ENCODE results near the gene FOXO3.

Gene FOXO3

DNA sequence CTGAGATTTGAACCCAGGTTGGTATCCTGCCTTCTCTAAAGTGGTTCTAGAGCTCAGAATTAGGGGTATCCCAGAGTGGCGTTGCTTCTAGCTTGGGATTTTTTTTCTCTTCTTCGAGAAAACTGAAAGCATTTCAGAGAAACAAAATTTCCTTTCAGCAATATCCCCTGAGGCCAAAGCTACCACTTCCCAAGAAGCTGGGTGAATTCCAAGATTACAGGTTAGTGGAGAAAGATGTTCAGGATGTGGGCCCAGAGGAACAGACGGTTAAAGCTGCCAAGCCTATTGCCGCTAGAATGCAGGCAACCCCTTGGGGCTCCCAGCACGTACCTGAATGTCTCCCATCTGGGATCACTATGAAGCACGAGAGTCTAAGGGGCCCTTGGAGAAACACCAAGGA, 134.1 kb downstream of the FOXO3 start:
- Histone ChIP-seq H3K27ac (no peak overlapping the region), H3K4me3 (no peak overlapping the region)

DNA sequence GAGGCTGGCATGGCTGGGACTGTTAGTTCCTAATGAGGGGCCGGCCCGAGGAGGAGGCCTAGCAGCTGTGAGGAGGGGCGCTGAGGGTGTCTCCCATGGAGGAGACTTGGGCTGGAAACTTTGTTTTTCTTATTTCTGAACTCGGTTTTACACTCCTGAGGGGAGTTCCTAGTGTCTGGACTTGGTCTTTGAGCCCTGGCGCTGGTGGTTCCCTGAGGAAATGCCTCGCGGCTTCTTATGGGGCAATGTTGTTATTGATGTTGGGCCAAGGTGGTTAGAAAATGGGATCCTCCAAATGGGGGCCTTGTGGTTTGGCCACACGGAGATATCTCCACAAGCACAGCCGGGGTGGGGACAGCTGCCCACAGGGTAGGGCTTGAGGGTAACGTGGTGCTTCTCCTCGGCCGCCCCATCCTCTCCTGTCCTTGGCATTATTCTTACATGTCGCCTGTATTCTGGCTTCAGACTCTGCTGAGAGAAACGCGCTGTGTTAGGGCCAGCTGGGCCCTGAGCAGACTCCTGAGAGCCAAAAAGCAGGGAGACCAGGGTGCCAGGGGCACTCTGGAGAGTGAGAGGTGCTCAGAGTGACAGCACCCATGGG, 136.9 kb downstream of the FOXO3 start:
- Histone ChIP-seq H3K4me3 (no peak overlapping the region), H3K27ac (peak overlapping the region in 3 of 21 experiments; percentile 16 to 78 (median 31))

DNA sequence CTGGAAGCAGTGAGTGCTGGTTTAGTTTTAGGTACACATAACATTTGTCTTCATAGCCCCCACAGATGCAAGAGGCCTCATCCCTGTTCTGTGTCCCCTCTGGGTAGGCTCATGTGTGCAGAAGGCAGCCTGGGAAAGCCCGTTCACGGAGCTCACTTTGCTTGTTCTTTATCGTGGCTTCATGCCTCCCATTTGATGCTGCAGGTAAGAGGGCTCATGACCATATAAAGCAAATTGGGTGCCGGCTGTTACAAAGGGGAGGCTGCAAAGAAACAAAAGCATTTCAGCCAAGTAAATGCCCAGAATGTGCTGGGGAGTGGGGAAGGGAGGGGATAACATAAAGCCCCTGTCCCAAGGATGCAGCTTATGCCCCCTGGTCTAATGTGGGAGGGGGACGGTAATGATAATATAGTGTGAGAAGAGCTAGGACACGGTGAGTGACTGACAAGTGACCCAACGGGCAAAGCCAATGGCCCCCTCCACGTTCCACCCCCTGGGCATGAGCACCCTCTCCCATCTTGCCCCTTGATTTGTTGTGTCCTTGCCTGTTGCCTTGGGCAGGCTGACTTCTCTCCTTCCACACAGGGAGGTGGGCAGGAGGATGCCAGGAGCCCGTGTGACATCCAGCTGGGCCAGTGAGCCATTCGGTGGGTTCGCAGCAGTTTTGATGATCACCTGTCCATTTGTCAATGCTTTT, 138.0 kb downstream of the FOXO3 start:
- Histone ChIP-seq H3K4me3 (no peak overlapping the region), H3K27ac (no peak overlapping the region)

DNA sequence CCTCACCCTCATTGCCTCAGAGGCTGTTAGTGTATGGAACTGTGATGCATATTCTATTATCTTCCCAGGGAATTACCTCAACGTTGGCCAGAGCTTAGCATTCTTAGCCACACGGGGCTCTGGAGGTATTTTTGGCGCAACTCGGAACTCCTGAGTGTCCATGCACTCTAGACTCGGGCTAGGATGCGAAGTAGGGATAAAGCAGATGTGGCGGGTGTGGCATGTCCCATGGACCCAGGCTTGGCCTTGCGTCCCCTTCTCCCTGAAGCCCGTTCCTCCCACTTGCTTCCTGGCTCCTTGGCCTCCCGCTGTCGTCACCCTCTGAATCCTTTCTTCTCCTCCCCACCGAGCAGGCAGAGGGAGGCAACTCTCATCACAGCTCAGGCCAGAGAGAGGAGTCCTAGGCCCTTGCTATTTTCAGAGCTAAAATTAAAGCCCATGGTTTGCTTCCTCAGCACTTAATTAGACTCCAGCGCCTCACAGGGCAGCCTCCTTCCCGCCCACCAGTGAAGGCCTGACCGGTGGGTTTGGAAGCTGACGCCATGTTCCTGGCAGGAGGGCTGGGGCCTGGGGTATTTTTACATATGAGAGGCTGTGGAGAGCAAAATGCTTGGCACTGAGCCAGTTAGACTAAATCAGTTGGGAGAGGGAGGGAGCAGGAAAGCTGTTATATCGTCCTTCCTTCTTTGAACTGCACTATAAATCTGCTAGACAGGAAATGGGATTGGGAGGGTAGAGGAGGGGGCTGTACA, 138.7 kb downstream of the FOXO3 start:
- no peak overlapping the region for H3K4me3 ChIP-seq
- H3K27ac ChIP-seq: peak overlapping the region in 1 of 21 experiments; percentile 69

DNA sequence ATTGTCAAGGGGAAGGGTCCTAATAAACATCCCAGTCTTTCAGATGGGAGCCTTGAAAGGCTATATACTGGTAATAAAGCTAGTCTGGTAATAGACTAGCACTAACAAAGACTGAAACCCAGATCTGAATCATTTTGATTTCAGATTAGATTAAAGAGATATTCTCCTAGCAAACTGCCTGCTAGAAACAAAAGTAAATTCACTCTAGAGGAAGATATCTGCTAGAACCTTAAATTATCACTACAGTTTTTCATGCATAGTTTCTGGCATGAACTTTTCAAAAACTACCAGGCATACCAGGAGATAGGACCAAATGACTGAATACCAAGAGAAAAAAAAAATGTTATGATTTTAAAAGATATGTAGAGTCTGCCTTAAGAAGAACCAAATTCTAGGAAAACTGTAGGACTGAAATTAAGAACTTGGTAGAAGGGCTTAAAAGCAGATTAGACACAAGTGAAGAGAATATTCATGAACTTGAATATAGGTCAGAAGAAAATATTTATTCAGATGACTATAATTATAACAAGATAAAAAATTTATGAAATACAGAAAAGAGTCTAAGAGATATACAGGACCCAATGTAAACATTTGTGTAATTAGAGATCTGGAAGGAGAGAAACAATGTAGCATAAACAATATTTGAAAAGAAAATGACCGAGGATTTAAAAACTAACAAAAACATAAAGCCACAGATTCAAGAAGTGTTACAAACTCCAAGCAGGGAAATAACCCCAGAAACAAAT, 141.6 kb downstream of the FOXO3 start:
- Histone ChIP-seq H3K4me3 (no peak overlapping the region), H3K27ac (no peak overlapping the region)

DNA sequence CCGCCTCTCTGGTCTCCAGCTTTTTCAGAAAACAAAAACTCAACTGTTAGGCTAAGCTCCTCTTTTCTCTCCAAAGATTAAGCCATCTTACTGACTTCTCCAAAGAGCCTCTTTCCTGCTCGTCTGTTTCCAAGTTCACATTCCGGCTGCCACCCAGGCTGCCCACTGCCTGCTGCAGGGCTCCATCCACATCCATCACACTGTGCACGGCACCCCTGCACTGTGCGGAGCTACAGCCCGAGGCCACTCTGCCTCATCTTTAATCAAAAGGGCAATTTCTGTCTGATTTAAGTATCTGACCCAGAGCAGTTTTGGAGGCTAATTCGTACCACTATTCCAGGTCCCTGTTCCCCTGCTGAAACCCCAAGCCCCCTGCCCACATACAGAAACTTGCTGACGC, 145.9 kb downstream of the FOXO3 start:
- H3K4me3 ChIP-seq: no peak overlapping the region
- H3K27ac ChIP-seq: no peak overlapping the region

DNA sequence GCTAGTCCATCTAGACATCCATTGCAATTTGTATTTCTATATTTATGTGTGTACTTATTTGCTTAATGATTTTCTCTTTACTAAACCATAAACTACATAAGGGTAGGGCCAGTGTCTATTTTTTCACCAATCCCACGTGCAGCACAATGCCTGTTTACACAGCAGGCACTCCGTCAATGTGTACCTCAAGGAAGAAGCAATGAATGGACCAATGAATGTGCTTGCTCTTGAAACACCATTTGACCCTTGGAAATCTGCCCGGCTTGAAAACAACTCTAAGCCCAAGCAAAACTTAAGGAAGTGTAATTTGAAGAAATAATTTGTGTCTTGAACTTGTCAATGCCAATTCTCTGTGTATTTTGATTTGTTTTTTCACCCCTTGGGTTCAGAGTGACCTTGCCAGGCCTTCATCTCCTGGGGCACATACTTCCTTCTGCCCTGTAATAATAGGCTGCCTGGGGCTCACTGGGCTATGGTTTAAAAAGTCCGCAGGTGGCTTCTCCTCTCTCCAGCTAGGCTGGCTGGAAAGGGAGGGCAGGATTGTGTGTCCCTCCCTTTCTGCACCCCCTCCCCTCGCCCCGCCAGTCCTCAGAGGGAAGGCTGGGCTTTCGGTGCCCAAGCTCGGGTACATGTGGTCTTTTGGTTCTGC, 146.7 kb downstream of the FOXO3 start:
- Histone ChIP-seq H3K27ac (no peak overlapping the region), H3K4me3 (no peak overlapping the region)

DNA sequence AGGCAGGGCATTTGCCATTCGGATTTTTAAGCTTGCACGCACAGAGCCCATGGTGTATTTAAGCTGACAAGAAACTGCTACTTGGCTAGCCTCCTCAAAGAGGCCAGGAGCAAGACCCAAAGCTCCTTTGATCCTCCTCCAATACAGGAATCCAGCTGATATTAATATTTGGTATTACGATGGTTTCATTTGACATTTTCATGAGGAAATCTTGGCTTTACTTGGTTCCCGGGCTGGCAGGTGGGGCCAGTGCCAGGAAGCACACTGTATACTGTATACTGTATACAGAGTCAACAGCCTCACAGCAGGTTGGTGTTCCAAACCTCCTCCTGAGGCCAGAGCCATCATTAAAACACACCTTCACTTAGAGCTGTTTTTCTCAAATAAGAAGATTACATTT, 149.3 kb downstream of the FOXO3 start:
- Histone ChIP-seq H3K27ac (peak overlapping the region in 1 of 21 experiments; percentile 9), H3K4me3 (no peak overlapping the region)

DNA sequence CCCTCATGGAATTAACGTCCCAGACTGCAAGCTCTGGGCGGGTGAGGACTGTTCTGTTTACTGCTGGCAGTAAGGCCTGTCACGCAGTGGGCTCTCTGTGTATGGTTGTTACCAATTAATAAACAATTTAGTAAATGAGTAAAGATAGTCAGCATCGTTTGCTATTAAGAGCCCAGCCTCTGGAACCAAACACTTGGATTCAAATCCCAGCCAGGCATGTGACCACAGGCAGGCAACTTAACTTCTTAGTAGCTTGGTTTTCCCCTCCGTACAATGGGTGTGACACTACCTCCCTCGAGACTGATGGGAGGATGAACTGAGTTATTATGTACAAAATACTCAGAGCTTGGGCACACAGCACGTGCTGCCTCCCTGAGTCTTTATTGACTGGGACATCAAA, 149.8 kb downstream of the FOXO3 start:
- Histone ChIP-seq H3K4me3 (no peak overlapping the region), H3K27ac (peak overlapping the region in 1 of 21 experiments; percentile 9)

DNA sequence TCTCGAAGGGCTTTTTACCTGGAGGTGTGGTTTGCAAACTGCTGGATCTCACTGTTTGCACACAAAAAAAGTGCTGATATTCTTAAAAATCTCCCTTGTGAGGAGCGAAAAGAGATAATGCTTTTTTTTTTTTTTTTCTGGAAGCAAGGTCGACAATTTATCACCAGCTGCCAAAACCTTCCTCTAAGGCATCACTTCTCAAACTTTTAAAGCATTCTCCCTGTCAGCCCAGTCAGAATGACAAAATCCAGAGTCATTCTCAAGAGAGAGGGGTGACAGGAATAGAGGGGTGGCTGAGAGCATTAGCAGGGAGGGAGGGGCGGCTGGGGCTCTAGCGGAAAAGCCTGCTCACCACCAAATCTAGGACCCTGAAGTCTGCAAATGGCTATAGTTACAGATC, 150.4 kb downstream of the FOXO3 start:
- H3K4me3 ChIP-seq: no peak overlapping the region
- peak overlapping the region in 1 of 21 experiments; percentile 9 for H3K27ac ChIP-seq

DNA sequence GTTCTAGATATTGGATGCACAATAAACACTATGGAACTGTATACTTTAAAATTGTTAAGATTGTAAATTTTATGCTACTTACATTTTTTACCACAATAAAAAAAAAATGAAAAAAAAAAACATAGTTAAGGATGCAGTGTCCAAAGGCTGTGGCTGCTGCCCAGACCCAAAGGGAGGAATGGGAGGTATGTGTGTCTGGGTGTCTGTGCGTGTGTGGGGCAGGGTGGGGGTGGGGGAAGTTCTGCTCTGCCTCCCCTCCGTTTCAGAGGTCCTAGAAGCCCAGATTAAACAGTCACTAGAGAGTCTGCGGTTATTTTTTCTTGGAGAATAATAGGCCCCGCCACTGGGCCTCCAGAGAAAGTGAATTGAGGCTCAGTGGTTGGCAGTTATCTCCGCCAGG, 151.1 kb downstream of the FOXO3 start:
- no peak overlapping the region for H3K27ac ChIP-seq
- no peak overlapping the region for H3K4me3 ChIP-seq

DNA sequence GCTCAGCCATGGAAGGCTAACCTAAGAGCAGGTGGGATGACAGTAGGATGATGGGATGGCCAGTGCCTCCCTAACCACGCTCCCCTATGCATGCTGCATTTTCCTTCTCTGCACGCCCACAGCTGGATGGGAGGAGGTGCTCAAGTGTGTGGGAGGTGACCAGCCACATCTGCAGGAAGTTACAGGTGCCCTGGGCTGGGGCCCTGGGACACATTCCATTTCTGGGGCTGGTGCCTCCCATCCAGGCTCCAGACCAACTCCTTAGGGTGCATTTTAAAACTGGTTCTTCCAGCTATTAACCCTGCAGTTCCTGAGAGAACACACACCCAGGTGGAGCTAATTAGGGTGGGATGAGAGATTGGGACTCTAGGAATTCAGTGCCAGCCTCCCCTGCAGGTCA, 152.2 kb downstream of the FOXO3 start:
- Histone ChIP-seq H3K27ac (peak overlapping the region in 1 of 21 experiments; percentile 31), H3K4me3 (no peak overlapping the region)

DNA sequence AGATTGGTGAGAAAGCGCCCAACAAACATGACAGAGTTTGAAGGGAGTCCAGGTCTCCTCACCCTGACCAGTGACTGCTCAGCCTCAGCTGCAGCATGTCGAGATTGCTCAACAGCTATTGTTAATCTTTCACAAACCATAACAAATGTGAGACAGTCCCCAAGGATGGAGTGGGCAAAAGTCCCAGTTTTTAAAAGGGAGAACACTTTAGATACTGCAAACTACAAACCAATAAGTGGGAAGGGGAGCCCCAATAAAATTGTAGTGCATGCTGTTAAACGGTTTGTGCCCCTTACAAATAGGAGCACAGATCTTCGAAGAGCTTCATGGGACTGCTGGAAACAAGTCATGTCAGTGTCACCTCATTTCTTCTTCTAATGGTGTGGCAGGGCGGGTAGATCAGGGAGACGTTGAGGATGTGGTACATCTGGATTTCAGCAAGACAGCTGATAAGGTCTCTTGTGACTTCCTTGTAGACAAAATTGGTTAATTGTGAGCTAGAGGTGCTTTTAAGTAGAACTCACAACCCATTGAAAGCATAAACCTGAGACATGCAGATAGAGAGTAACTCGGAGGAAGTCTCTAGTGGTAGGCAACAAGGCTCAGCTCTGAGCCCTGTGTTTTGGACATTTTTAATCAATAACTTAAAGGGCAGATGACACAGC, 153.5 kb downstream of the FOXO3 start:
- Histone ChIP-seq H3K4me3 (no peak overlapping the region), H3K27ac (peak overlapping the region in 3 of 21 experiments; percentile 15 to 43 (median 31))

DNA sequence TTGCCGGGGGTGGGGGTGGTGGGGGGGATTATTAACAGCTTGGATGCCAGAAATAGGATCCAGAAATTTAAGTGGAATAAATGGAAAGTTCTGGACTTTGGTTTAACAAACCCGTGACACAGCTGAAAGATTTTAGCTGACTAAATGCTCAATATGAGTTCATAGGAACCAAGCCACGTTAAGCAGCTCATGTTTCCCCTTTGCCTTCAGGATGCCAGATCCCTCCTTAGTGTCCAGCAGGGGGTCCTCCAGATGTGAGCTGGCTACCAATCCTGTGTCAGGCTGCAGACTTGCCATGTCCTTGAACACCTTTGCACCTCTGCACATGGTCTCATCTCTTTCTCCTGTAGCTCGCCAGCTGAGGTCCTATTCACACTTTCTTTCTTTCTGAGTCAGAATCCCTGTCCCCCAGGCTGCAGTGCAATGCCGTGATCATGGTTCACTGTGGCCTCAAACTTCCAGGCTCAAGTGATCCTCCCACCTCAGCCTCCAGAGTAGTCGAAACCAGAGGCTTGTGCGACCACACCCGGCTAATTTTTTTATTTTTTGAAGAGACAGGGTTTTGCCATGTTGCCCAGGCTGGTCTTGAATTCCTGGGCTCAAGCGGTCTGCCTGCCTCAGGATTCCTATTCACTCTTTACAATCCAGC, 154.2 kb downstream of the FOXO3 start:
- Histone ChIP-seq H3K4me3 (no peak overlapping the region), H3K27ac (peak overlapping the region in 3 of 21 experiments; percentile 15 to 26 (median 23))

DNA sequence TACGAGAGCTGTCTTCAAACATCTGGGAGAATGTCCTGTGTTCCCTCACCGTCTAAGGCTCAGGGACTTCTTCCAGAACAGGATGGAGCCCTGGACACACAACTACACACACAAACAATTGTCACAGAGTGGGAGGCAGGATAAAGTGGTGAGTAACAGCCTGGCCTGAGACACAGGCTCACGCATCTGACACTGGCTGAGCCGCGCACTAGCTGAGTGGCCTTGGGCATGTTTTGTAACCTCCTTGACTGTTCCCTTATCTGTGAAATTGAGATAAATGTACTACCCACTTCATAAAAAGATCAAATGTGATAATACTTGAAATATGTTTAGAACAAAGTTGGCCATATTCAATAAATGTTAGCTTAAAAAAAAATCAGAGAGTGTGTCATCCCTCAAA, 155.1 kb downstream of the FOXO3 start:
- Histone ChIP-seq H3K27ac (no peak overlapping the region), H3K4me3 (no peak overlapping the region)

DNA sequence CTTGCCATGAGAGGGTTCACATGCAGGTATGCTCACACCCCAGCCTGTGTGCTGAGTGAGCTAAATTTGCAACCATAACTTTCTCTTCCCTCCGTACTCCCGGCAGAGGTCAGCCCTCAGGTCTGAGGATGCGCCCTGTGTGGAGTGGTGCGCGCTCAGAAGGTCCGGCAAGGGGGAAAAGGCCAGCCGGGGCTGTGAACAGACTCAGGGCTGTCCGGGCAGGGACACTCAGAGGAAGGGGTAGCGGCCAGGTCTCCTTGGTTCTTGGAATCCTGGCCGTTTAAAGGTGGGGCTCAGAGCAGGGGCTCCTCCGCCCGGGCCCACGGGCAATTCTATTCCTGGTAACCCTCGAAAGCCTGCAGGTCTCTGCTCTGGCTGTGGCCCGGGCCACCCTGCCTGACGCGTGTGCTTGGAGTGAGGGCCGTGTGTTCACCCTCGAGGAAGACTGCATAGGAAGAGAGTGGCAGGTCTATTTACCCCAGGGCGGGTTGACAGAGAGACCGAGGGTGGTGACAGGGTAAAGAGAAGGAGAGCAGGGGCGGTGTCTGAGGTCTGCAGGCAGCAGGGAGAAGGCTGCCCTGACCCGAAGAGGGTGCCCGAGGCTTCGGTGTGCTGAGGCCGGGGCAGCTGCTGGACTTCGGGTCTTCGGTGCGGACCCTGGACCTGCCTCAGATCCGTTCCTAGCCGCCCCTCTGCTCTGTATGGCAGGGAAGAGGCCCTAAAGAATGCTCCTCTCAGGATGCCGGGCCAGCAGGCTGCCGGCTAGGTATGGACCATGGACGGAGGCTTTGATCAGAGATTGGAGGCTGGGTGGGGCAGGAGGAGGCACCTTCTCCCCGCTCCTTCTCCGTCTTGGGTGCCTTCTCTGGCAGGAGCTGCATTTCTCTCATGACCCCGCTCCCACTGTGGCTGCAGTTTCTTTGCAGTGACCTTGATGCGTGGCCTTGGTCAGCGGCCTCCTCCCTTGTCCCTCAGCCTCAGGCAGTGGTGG, 156.4 kb downstream of the FOXO3 start:
- Histone ChIP-seq H3K4me3 (no peak overlapping the region), H3K27ac (no peak overlapping the region)

DNA sequence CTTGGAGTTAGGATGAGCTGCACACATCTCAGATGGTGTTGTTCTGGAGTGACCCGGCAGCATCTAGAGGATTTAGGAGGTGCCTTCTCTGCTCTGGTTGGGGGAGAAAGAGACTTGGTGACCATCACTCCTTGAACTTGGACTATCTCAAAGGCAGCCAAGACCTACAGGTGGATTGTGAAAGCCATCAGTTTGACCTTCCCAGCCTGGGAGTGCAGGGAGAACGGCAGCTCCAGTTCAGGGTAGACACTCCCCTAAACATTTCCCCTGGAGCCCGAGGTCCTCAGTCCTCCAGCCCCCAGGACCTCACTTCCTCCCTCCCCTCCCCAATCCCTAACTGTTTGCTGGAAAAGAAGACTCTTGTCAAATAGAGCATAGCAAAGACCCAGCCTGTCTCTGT, 158.8 kb downstream of the FOXO3 start:
- Histone ChIP-seq H3K27ac (no peak overlapping the region), H3K4me3 (no peak overlapping the region)

DNA sequence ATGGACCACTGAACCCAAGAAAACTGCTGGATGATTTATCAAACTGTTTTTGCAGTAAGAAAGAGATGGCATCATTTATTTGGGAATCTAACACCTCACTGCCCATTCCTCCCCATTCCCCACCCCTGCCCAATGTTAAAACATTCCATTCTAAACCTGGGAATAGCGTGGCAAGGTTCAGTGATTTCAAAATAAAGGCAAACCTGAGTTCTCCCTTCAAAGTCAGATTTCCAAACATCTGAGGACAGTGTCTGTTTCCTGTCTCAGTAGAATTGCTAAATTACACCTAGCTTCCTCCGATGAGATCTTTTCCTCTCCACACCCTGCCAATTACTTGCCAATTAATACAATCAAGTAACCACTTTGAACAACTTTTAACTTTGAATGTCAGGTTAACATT, 160.1 kb downstream of the FOXO3 start:
- no peak overlapping the region for H3K4me3 ChIP-seq
- H3K27ac ChIP-seq: no peak overlapping the region
